ENCODE data around the gene LTBR.

DNA sequence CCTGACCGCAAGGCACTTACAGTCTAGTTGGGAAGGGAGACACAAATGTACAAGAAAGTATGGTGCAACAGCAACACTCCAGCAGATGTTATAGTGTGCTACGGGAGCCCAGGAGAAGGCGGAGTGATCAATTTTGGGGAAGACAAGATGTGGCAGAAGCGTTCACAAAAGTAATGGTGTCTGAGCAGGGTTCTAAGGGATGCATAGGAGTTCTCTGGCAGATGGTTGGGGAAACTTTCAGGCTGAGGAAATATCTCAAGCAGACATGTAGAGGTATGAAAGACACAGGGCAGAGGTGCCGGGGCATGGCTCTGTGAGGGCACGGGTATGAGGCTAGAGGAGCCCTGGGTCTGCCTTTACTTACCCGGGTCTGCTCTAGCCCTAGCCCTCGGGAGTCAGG is 37.0 kb upstream of the LTBR start:
- TF ChIP-seq, protein P1, sequence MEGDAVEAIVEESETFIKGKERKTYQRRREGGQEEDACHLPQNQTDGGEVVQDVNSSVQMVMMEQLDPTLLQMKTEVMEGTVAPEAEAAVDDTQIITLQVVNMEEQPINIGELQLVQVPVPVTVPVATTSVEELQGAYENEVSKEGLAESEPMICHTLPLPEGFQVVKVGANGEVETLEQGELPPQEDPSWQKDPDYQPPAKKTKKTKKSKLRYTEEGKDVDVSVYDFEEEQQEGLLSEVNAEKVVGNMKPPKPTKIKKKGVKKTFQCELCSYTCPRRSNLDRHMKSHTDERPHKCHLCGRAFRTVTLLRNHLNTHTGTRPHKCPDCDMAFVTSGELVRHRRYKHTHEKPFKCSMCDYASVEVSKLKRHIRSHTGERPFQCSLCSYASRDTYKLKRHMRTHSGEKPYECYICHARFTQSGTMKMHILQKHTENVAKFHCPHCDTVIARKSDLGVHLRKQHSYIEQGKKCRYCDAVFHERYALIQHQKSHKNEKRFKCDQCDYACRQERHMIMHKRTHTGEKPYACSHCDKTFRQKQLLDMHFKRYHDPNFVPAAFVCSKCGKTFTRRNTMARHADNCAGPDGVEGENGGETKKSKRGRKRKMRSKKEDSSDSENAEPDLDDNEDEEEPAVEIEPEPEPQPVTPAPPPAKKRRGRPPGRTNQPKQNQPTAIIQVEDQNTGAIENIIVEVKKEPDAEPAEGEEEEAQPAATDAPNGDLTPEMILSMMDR (IDR thresholded peaks at IDR 0.05; ENCODE audit: insufficient read depth, low read depth, low read length) = no peak
- TF ChIP-seq EZH2 (IDR thresholded peaks at IDR 0.05; ENCODE audit: insufficient read depth, low read length) = no peak
